ENCODE results near the gene ZNF256.
"Not testable (repeated sequence)": the region's sequence is repeated elsewhere in the genome, so short reads cannot be mapped to it uniquely, and the experiment has no call there.

ZNF256 gene

DNA sequence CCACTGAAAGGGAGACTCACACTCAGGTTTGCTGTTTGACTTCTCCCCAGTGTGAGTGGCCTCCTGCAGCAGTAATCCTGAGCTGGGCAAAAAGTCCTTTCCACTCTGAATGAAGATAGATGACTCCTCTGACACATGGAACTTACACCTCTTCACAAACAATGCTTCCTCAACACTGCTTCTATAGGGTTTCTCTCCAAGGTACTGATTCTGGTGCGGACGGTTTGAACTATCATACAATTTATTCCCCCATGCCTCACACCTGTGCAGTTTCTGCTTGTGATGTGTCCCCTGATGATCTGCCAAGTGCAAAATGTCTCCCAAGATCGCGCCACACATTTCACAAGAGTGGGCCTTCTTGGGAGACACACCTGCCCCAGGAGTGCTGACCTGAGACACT is 19.9 kb downstream of the ZNF256 start:
- Histone ChIP-seq H3K4me1 (ENCODE audit: insufficient read depth, low read length) (no peaks in the 10 kb centered on the region), H3K9ac (ENCODE audit: low read depth, low read length) (no peak overlapping the region), H3K36me3 (ENCODE audit: insufficient read depth, low read length) (peaks cover 37% of the 10 kb centered on the region), H3K9me3 (ENCODE audit: control insufficient read depth, insufficient read depth, low read length) (peaks cover 31% of the 10 kb centered on the region)

DNA sequence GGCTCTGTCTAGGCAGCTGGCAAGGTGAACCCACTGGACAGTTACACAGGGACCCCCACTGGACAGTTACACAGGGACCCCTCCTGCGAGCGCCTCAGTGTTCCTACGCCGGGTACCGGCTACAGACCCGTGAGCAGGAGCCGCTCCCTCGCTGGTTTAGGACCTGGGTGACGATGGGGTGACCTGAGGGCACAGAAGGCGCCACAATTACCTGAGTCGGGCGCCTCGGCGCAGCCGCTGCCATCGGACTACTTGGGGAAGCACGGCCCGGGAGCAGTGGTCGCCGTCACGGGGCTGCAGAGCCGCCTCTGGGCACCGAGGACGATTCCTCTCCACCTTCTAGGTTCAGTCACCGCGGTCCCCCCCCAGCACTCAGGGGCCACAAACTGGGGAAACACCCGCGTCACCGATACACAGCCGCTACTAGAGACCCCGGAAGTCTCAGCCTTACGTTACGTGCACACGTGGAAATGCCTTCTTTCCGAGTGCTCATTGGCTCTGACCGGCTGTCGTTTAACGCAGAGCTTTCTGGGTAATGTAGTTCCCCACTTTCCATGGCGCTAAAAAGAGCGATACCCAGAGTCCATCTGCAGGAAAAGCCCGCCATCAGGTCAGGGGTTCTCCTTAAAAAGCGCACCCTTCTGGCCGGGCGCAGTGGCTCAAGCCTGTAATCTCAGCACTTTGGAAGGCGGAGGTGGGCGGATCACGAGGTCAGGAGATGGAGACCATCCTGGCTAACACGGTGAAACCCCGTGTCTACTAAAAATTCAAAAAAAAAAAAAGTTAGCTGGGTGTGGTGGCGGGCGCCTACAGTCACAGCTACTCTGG is 31.1 kb downstream of the ZNF256 start, which contains the start of gene ZNF417:
ZNF417 (minus strand) TSS at position 425 of the 828 bp plus-strand sequence; CDS start at position 244, 181 bp downstream.
- H3K36me3 ChIP-seq (ENCODE audit: insufficient read depth, low read length), result not testable (repeated sequence)

DNA sequence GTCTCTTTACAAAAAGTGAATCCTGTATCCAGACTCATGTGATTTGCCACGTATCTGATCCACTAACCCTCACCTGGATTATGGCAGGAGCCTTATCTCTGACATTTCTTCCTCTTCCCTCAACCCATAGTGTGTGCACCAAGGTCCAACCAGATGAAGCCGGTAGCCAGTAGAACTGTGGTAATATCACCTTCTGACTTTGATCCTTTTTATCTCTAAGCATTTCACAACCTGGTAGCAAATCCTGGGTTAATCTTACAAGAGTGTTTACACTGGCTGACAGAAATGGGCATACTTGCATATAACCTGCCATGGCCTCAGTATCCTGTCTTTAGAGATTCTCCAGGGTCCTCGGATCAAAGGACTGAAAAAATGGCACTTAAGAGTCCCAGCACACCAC is 33.0 kb downstream of the ZNF256 start:
- Histone ChIP-seq H3K4me1 (ENCODE audit: insufficient read depth, low read length) (no peaks in the 10 kb centered on the region), H3K9me3 (ENCODE audit: control insufficient read depth, insufficient read depth, low read length) (no peaks in the 10 kb centered on the region), H3K36me3 (ENCODE audit: insufficient read depth, low read length) (0 out of 2 replicates have a peak, but pooled peaks cover 6% of the 10 kb centered on the region), H3K9ac (ENCODE audit: low read depth, low read length) (no peak overlapping the region)

More for the DNA sequence above, 31.1 kb downstream of the ZNF256 start, which contains the start of gene ZNF417:
- H3K9ac ChIP-seq (ENCODE audit: low read depth, low read length), result peak within 1 kb of the TSS; percentile 82
- H3K4me1 ChIP-seq (ENCODE audit: insufficient read depth, low read length); H3K9me3 ChIP-seq (ENCODE audit: control insufficient read depth, insufficient read depth, low read length): not testable (repeated sequence)

DNA sequence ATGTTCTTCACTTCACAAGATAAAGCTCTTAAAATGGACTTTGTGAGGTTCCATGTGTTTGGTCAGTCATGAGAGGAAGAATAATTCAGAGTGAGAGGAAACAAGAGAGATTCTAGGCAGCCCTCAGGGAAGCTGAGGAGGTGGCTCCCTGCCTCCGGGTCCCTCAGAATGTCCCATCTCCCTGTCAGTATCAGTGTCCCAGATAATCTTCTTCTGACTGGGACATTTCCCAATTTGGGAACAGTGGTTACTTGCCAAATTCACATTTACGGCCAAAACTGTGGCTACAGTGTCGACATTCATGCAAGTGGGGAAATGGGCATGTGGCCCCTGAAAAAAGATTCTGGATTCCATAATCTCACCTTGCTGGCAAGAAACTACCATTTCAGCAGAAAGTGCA is 40.1 kb downstream of the ZNF256 start:
- Histone ChIP-seq H3K9me3 (ENCODE audit: control insufficient read depth, insufficient read depth, low read length) (no peaks in the 10 kb centered on the region), H3K36me3 (ENCODE audit: insufficient read depth, low read length) (peaks cover 10% of the 10 kb centered on the region), H3K9ac (ENCODE audit: low read depth, low read length) (no peak overlapping the region), H3K4me1 (ENCODE audit: insufficient read depth, low read length) (no peaks in the 10 kb centered on the region)

DNA sequence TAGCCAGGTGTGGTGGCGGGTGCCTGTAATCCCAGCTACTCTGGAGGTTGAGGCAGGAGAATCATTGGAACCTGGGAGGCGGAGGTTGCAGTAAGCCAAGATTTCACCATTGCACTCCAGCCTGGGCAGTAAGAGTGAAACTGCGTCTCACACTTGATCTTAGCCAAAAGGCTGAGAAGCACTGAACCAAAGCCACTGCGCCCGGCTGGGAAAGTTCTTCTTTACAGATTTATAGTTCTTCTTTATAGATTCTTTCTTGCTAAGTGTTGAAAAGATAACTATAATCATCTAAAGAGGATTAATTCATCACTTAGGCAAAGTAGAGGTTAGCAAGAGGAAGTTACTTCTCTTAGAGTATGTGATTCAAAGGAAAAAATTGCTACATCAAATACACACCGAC is 42.2 kb downstream of the ZNF256 start:
- Histone ChIP-seq H3K9me3 (ENCODE audit: control insufficient read depth, insufficient read depth, low read length) (no peaks in the 10 kb centered on the region), H3K9ac (ENCODE audit: low read depth, low read length) (no peak overlapping the region), H3K4me1 (ENCODE audit: insufficient read depth, low read length) (no peaks in the 10 kb centered on the region), H3K36me3 (ENCODE audit: insufficient read depth, low read length) (peaks cover 5% of the 10 kb centered on the region)

DNA sequence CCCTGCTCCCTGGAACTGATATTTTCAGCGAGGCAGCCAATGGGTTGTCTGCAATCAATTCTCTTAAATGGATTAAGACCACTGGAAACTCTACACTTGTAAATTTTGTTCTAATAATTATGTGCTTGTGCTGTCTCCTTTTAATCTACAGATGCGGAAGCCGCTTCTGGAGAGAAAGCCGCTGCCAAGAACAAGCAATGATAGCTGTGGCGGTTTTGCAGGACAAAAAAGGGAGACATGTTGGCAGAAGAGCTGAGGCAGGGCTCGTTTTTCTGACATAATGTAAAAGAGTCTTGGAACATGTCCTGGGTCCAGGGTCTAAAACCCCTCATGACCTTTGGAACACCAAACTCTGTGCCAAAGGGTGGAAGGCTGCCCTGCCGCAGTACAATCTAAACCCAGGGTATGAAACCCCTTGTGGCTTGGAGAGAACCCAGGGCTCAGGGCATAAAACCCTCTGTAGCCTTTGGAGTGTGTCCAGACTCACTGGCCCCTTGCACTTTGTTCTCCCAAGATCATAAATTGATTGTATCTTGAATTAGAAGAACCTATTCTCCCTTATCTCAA is 43.8 kb downstream of the ZNF256 start:
- H3K4me1 ChIP-seq (ENCODE audit: insufficient read depth, low read length), result no peaks in the 10 kb centered on the region
- peaks cover 5% of the 10 kb centered on the region for H3K36me3 ChIP-seq (ENCODE audit: insufficient read depth, low read length)
- no peak overlapping the region for H3K9ac ChIP-seq (ENCODE audit: low read depth, low read length)

DNA sequence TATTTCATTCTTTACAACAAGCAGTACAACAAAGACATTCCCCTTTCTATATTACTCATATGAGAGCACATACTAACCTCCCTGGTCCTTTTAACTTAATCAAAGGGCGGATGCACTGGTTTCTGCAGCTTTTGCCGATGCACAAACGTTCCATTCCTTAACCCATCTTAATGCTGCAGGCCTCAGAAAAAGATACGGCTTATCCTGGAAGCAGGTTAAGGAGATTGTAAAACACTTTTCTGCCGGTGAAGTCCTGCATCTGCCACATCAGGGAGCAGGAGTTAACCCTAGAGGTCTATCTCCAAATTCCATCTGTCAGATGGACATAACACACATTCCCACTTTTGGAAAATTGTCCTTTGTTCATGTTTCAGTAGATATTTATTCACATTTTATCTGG is 47.2 kb downstream of the ZNF256 start:
- Histone ChIP-seq H3K9me3 (ENCODE audit: control insufficient read depth, insufficient read depth, low read length) (no peaks in the 10 kb centered on the region), H3K36me3 (ENCODE audit: insufficient read depth, low read length) (no peaks in the 10 kb centered on the region), H3K4me1 (ENCODE audit: insufficient read depth, low read length) (no peaks in the 10 kb centered on the region), H3K9ac (ENCODE audit: low read depth, low read length) (no peak overlapping the region)

More for the DNA sequence above, 43.8 kb downstream of the ZNF256 start:
- H3K9me3 ChIP-seq (ENCODE audit: control insufficient read depth, insufficient read depth, low read length), result no peaks in the 10 kb centered on the region

Data from ES-I3 (cell line).